ENCODE measurements around the gene ANKRD33B.
"Not testable (repeated sequence)": the region's sequence is repeated elsewhere in the genome, so short reads cannot be mapped to it uniquely, and the experiment has no call there.

ANKRD33B gene

DNA sequence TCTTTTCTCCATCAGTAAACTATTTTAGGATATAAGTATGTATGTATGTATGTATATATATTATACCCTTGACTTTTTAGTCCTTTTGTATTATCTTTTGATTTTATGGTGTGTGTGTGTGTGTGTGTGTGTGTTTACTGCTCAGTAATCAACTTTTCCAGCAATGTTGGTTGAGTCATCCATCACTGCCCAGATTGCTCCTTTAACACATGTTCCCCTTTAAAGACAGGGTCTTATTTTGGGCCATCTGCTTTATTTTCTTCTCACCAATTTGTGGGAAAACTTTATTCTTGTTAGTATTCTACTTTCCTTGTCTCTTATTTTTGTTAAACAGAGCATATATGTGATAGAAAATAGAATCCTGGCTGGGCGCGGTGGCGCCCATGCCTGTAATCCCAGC is 28.1 kb downstream of the ANKRD33B start:
- DNase-seq (ENCODE audit: low spot score) (no peak), FAIRE-seq (no peak)

DNA sequence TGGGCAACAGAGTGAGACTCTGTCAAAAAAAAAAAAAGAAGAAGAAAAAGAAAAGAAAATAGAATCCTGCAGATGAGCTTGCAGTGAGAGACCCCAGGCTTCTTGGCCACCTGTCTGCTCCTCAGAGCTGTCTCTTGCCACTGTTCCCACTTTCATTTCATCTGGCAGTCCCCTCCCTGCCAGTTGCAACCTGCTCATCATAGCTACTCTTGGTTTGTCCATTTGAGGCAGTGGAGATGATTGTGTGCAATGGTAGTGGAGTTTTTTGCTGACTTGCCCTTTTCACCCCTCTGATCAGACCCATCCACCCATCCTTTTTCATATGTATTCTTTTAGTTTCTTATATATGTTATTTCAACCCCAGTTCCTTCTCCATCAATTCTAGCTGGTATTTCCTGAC is 28.7 kb downstream of the ANKRD33B start:
- no peak for DNase-seq (ENCODE audit: low spot score)
- FAIRE-seq: no peak

DNA sequence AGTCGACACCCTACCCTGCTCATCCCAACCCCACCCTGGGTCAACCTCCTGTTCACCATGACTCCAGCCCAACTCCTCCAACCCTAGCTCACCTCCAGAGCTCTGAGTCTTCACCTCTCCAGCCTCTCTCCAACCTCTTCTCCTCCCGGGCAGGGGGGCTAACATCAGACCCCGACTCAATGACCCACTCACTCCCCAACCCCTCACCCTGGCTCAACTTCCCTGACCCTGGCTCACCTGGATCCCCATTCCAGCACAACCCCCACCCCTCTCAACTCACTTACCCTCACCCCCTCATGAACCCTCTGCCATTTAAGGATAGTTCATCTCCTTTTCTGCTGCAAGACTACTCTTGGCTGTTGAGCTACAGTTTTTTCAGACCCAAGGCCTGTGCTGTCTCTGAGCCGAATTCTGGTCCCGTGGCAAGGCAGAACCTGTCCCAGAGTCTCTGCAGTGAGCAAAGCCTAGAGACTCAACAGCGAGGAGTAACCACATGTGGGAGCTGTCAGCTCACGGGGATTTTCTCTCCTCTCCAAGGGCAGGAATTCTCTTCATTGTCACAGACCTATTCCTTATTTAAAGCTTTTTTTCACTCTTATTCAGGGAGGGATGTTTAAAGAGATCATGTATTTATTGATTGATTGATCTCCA is 29.8 kb downstream of the ANKRD33B start:
- no peak for FAIRE-seq
- no peak for DNase-seq (ENCODE audit: low spot score)

DNA sequence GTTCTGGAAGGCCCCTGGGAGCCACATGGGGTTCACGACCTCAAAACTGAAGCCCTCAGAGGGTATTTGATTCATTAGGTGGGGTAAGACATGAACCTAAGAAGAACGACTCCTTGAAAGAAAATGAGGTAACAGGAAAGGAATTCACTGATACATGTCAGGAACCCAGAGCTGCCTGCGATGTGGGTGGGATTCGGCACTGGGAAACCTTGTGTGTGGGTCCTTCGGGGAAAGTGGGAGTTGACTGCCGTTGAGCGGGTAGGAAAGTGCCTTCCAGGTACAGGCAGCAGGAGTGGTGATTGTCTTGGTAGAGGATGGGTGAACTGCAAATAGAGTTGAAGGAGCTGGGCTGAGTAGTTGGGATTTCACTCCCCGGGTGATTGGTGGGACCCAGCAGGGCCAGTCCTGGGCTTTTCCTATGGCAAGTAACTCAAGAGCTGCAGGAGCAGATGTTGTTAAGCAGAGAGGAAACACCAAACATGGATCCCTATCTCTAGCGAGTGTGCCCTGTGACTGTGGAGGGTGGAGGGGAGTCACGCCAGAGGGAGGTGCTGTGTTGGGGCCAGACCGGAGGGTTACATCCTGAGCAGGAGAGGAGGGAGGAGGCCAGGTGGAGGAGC is 30.8 kb downstream of the ANKRD33B start:
- no peak for FAIRE-seq
- DNase-seq (ENCODE audit: low spot score): peak; percentile 68

DNA sequence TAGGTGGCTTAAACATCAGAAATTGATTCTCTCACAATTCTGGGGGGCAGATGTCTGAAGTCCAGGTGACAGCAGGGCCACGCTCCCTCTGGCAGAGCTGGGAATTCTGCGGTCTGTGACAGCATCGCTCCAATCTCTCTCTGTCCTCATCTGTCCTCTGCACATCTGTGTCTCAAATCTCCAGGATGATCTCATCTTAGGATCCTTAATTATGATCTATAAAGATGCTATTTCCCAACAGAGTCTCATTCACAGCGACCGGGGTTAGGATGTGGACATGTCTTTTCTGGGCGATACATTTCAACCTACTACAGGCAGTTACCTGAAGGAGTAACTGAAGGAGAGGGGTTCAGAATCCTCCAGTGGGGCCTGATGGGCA is 31.4 kb downstream of the ANKRD33B start:
- FAIRE-seq (no peak), DNase-seq (ENCODE audit: low spot score) (peak; percentile 48)

DNA sequence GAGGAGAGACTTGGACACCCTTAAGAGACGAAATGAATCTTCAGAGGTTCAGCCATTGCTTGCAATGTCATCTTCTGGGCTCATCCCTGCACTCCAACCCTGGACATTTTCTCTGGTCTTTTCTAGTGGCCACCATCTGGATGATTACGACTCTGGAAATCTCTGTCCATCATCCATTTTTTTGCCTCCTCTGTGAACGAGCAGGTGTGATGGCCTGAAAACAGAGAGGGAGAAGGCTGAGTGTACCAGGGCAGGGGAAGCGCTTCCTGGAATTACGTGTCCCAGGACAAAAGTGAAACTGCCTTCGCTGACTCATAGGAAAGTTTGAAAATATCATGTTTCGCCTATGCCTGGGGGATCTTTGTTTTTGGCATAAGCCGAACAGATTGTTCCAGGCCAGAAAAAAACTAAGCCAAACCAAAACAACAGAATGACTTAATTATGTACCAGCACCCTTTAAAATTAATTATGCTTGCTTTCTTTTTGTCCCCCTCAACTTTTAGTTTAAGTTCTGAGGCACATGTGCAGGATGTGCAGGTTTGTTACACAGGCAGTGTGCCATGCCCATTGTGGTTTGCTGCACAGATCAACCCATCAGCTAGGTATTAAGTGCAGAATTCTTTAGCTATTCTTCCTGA is 31.9 kb downstream of the ANKRD33B start:
- peak; percentile 27 for FAIRE-seq
- peak; percentile 93 for DNase-seq (ENCODE audit: low spot score)

DNA sequence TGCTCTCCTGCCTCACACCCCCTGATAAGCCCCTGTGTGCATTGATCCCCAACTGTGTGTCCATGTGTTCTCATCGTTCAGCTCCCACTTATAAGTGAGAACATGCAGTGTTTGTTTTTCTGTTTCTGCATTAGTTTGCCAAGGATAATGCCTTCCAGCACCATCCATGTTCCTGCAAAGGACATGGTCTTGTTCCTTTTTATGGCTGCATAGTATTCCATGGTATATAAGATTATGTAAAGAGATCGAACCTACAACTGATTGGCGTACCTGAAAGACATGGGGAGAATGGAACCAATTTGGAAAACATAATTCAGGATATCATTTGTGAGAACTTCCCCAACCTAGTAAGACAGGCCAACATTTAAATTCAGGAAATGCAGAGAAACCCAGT is 32.4 kb downstream of the ANKRD33B start:
- DNase-seq (ENCODE audit: low spot score): no peak
- no peak for FAIRE-seq

DNA sequence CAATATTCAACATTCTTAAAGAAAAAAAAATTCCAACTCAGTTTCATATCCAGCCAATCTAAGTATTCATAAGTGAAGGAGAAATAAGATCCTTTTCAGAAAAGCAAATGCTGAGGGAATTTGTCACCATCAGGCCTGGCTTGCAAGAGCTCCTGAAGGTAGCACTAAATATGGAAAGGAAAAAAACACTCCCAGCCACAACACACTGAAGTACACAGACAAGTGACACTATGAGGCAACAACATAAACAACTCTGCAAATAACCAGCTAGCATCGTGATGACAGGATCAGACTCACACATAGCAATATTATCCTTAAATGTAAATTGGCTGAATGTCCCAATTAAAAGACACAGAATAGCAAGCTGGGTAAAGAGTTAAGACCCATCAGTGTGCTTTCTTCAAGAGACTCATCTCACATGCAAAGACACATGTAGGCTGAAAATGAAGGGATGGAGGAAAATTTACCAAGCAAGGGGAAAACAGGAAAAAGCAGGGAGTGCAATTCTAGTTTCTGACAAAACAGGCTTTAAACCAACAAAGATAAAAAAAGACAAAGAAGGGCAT is 33.1 kb downstream of the ANKRD33B start:
- FAIRE-seq (no peak), DNase-seq (ENCODE audit: low spot score) (no peak)

DNA sequence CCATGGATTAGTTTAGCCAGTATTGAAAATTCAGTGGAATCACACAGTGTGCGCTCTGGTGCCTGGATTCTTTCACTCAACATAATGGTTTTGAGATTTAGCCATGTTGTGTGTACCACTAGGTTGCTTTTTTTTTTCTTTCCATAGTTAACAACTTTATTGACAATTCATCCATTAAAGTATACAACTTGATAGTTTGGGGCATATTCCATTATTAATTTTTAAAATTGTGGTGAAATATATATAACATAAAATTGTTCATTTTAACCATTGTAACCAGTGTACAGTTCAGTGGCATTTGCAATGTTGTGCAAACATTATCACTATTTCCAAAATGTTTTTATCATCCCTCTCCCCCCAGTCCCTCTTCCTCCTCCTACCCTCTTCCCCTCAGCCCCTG is 35.2 kb downstream of the ANKRD33B start:
- FAIRE-seq: no peak

DNA sequence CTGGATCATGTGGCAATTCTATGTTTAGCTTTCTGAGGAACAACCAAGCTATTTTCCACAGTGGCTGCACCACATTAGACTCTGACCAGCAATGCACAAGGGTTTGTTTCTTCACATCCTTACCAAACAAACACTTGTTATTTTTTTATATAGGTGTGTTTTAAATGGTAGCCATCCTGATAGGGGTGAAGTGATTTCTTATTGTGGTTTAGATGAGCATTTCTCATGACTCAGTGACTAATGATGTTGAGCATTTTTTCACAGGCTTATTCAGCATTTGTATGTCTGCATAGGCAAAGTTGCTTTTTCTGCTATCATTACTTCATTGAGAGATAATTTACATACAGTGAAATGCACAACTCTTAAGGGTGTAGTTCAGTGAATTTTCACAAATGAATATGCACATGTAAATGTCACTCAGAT is 36.0 kb downstream of the ANKRD33B start:
- FAIRE-seq (no peak), DNase-seq (ENCODE audit: low spot score) (peak; percentile 32)

More for the DNA sequence above, 35.2 kb downstream of the ANKRD33B start:
- DNase-seq (ENCODE audit: low spot score): no peak

DNA sequence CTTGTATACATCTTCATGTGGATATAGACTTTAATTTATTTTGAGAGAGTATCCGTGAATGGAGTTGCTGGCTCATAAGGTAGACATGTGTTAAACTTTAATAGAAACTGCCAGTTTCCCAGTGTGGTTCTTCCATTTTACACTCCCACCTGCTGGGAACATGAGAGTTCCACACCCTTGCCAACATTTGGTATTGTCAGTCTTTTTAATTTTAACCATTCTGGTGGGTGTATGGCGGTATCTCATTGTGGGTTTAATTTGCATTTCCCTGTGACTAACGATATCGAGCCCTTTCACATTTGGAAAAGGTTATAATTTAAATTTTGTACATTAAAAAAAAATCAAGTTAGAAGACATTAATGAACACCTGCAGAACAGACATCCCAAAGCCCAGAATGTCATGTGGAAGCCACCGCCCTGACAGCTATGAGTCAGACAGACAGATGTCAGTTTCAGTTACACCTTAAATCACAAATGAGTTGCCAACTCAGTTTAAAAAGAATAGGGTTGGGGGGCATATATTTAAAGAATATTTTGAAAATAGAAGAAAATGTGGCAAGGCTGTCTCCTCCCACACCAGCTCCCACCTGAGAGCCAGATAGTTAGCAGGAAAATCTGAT is 36.9 kb downstream of the ANKRD33B start:
- FAIRE-seq (no peak), DNase-seq (ENCODE audit: low spot score) (peak; percentile 37)

DNA sequence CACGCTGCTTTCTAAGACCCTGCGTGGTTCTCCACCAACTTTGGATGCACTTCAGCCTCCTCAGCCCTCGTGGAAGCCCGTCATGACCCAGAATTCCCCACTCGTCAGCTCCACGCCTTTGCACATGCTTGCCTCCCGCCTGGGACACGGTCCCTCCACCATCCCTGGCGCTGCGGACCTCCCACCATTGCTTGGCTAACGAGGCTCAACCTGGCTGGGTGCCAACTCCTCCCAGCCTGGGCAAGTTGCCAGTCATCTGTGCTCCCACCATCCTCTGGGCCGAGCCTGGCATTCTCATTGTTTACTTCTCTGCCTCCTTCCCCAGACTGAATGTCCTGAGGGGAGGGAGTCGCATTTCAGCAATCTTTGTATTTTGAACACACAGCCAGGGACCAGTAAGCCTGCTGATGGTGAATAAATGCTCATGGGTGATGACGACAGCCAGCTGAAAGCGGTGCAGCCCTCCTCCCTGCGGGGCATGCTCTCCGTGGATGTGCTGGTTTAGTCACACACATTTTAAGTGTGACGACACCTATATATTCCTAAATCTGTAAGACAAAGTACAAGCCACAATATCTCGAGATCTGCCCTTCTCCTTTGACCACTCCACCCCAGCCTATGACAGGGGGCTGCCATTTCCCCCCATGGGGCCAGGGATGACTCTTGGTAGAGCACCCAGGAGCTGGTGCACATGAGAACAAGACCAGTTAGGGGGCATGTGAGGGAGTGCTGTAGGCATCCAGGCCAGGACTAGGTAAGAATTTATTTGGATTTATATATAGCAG is 37.6 kb downstream of the ANKRD33B start:
- FAIRE-seq: peak; percentile 93

DNA sequence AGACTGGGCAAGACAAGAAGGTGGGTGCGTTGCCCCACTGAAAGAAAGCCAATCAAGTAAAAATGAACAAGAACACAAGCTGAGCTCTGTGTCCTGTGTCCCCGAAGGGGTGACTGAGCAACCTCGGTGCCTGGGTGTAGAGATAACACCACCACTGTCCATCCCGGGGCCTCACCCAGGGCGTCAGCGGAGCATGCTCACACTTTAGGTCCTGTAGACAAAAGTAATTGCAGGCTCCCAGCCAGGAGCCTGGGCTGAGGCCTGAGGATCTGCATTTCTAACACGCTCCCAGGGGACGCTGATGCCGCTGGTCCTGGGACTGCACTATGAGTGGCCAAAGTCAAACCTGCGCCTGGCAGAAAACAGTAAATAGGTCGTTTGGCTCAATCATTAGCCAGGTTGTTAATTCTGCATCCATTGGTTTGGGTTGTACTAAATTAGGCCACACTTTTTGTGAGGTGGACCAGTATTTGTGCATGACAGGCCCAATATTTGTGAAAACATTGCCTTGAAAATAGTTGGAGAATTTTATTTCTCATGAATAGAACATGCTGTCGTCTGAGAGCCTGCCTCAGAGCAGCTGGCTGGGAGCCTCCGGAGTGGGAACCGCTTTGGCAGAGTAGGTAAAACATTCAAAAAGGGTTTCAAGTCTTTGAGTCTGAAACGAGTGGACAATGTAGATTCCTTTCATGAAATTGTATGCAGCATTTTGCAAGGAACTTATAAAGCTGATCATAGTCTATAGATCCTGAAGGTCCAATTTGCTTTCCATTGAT is 38.3 kb downstream of the ANKRD33B start:
- no peak for DNase-seq (ENCODE audit: low spot score)
- no peak for FAIRE-seq

More for the DNA sequence above, 37.6 kb downstream of the ANKRD33B start:
- peak; percentile 92 for DNase-seq (ENCODE audit: low spot score)

DNA sequence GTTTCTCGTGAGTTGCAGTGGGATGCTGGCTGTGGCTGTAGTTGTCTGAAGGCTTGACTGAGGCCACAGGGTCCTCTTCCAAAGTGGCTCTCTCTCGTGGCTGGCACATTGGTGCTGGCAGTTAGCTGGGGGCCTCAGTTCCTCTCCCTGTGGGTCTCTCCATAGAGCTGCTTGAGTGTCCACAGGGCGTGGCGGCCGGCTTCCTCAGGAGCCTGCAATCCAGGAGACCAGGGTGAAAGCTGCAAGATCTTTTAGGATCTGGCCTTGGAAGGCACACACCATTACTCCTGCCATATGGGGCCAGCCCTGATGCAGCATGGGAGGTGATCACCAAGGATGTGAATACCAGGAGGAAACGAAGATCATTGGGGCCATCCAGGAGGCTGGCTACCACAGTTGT is 41.1 kb downstream of the ANKRD33B start:
- no peak for DNase-seq (ENCODE audit: low spot score)

DNA sequence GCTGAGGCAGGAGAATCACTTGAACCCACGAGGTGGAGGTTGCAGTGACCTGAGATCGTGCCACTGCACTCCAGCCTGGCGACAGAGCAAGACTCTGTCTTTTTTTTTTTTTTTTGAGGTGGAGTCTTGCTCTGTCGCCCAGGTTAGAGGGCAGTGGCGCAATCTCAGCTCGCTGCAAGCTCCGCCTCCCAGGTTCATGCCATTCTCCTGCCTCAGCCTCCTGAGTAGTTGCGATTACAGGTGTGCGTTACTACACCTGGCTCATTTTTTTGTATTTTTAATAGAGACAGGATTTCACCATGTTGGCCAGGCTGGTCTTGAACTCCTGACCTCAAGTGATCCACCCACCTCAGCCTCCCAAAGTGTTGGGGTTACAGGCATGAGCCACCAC is 42.8 kb downstream of the ANKRD33B start:
- not testable (repeated sequence) for DNase-seq (ENCODE audit: low spot score); FAIRE-seq

More for the DNA sequence above, 41.1 kb downstream of the ANKRD33B start:
- no peak for FAIRE-seq

DNA sequence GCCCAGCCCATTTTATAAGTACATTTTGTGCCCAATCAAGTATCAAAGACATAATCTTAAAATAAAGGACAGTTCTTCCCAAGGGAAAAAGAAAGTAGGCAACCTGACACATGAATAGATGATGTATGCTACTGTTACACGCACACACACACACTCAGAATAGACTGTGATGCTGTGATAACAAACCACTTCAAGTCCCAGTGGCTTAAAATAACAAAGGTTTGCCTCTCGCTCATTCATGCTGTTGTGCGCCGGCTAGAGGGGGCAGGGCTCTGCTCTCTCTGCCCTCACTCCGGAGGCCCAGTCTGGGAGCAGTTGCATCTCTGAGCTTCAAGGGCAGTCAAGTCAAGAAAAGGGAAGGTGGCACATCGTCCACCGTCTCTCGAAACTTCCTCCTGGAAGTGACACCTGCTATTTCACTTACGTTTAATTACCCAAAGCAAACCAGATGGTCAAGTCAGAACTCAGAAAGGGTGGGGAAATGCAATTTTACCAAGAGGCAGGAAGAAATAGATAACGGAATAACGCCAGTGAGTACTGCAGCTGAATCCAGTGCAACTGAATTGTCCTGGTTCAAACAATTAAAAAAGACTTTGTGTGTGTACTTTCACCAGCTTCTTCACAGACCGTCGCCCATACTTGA is 43.3 kb downstream of the ANKRD33B start:
- DNase-seq (ENCODE audit: low spot score) (no peak), FAIRE-seq (no peak)

DNA sequence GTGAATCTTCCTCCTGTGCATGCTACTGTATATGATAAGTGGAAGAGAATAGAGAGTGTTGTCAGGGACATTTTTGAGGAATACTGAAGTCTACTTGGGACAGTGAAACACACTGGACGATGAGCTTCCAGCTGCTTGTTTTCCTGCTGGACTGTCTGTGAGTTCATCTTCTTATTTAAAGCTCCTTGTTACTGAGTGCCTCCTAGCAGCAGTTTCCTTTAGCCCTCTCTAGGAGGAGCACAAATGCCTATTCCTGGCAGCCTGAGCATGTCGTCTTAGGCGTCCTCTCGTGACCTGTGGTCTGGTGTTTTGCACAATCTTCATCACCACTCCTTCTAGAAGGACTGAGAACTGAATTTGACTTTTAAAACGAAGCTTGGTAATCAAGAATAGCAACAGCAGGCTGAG is 43.8 kb downstream of the ANKRD33B start:
- no peak for DNase-seq (ENCODE audit: low spot score)
- FAIRE-seq: no peak

DNA sequence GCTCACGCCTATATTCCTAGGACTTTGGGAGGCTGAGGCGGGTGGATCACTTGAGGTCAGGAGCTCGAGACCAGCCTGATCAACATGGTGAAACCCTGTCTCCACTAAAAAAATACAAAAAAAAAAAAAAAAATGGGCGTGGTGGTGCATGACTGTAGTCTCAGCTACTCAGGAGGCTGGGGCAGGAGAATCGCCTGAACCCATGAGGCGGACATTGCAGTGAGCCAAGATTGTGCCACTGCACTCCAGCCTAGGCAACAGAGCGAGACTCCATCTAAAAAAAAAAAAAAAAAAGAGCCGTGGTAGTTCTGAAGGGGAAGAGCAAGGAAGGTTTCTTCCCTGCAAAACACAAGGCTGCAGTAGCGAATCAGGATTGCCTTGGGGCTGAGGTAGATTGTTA is 44.2 kb downstream of the ANKRD33B start:
- FAIRE-seq; DNase-seq (ENCODE audit: low spot score): not testable (repeated sequence)

DNA sequence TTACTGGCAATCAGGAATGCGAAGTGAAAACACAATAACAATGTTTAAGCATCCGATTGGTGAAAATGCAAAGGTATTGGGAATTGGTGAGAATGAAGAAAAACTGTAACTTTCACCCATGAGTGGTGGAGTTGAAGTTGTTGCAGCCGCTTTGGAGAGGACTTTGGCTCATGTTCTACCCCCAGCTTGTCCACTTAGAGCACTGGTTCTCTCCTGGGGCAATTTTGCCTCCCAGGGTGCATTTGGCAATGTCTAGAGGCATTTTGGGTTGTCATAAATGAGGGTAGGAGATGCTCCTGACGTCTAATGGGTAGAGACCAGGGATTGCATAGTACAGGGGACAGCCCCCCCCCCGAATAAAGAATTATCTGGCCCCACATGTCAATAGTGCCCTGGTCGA is 46.2 kb downstream of the ANKRD33B start:
- FAIRE-seq (no peak), DNase-seq (ENCODE audit: low spot score) (no peak)

DNA sequence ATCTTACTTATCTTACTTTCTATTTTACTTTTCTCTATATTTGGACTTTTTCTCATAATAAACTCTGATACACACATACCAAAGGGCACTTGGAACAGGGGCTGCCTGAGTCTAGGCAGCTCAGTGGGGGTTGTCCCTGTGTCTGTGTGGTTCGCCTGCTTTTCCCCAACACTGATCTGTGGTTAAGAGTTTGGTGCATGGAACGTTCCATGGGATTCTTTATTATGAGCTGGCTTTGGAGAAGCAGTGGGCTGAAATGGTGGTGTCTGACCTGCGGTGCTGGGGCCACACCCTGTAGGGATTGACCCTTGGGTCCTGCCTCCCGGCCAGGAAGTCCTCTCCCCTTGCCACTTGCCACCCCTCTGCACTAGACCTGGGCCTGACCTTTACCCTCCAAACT is 47.4 kb downstream of the ANKRD33B start:
- FAIRE-seq: no peak
- DNase-seq (ENCODE audit: low spot score): no peak
